Kasumi-1 (cell line): ENCODE data around the gene ENDOV.
A peak's percentile ranks its signal among the peaks of the same experiment; 100 is the strongest.

Experiments used
- DNase-seq, 2 experiments: peaks; one replicate each; lab custom pipeline; 2025; lab: John Stamatoyannopoulos, UW

The ENDOV gene

GRCh38 chr17:80414803-80415625, at the start of gene ENDOV:
Gene ENDOV (plus strand): TSS chr17:80415167. CDS start chr17:80415195, 28 bp downstream.
- DNase-seq: peak; percentile 95

GRCh38 chr17:80365983-80366382, 49.0 kb upstream of the ENDOV start:
- DNase-seq: no peak

GRCh38 chr17:80367503-80367902, 47.5 kb upstream of the ENDOV start:
- no peak for DNase-seq

- DNase-seq: no peak
Measured at GRCh38 chr17:80371196-80371595, 43.8 kb upstream of the ENDOV start.

GRCh38 chr17:80372456-80372855, 42.5 kb upstream of the ENDOV start:
- no peak for DNase-seq

- DNase-seq: no peak
Measured at GRCh38 chr17:80372922-80373570, 41.9 kb upstream of the ENDOV start.

- no peak for DNase-seq
Measured at GRCh38 chr17:80374039-80374731, 40.8 kb upstream of the ENDOV start.

- DNase-seq: peak in 1 of 2 experiments; percentile 9
Measured at GRCh38 chr17:80374732-80375585, 40.0 kb upstream of the ENDOV start.

- DNase-seq: no peak
Measured at GRCh38 chr17:80376531-80376930, 38.4 kb upstream of the ENDOV start.

GRCh38 chr17:80377798-80378197, 37.2 kb upstream of the ENDOV start:
- DNase-seq: no peak

GRCh38 chr17:80379348-80379747, 35.6 kb upstream of the ENDOV start:
- DNase-seq: no peak

GRCh38 chr17:80380068-80380467, 34.9 kb upstream of the ENDOV start:
- no peak for DNase-seq

- DNase-seq: no peak
Measured at GRCh38 chr17:80380555-80381002, 34.4 kb upstream of the ENDOV start.

GRCh38 chr17:80381416-80381923, 33.5 kb upstream of the ENDOV start:
- DNase-seq: no peak

- no peak for DNase-seq
Measured at GRCh38 chr17:80382446-80382845, 32.5 kb upstream of the ENDOV start.

GRCh38 chr17:80382956-80383355, 32.0 kb upstream of the ENDOV start:
- DNase-seq: no peak

GRCh38 chr17:80384078-80384960, 30.6 kb upstream of the ENDOV start:
- no peak for DNase-seq

- DNase-seq: no peak
Measured at GRCh38 chr17:80385046-80385445, 29.9 kb upstream of the ENDOV start.

GRCh38 chr17:80386341-80386740, 28.6 kb upstream of the ENDOV start:
- DNase-seq: no peak

GRCh38 chr17:80387071-80387470, 27.9 kb upstream of the ENDOV start:
- no peak for DNase-seq

- no peak for DNase-seq
Measured at GRCh38 chr17:80388175-80388574, 26.8 kb upstream of the ENDOV start.
